Activated CD4-positive, alpha-beta T cell treated with anti-CD3 and anti-CD28 coated beads, Interleukin-2, amount 10 ng/mL, durations not matched to agents 7 days and 5 days (primary cell): ENCODE results near the gene GSG1L2. TPM values are rescaled to one million over a fixed set of nuclear protein-coding genes. Genes with fewer than 3 reads are reported as not detected.

Experiments used
- CTCF ChIA-PET: fragments of 350-600 bp; sonication (Branson Sonifier 250); formaldehyde crosslinking; loops from one replicate; lab custom pipeline; 2021; ENCODE audit warnings: antibody characterized with exemption; lab: Charles Lee
- POLR2A ChIA-PET: fragments of 350-600 bp; sonication (Branson Sonifier 250); formaldehyde crosslinking; loops from one replicate; lab custom pipeline; 2021; ENCODE audit warnings: antibody characterized with exemption; lab: Charles Lee
- DNase-seq: peaks from one replicate; pipeline ENCODE4 v3.0.0-alpha.2; 2020
- H3K27ac Mint-ChIP-seq: one replicate; pipeline ENCODE4 v1.8.0; 2021; ENCODE audit warnings: mild to moderate bottlenecking, moderate library complexity, mixed read lengths
- H3K27me3 Mint-ChIP-seq: one replicate; pipeline ENCODE4 v1.8.0; 2021; ENCODE audit warnings: mixed read lengths
- H3K36me3 Mint-ChIP-seq: one replicate; pipeline ENCODE4 v1.8.0; 2021; ENCODE audit warnings: low read depth, mixed read lengths
- H3K4me1 Mint-ChIP-seq: one replicate; pipeline ENCODE4 v1.8.0; 2021; ENCODE audit warnings: mixed read lengths
- H3K4me3 Mint-ChIP-seq: one replicate; pipeline ENCODE4 v1.8.0; 2021; ENCODE audit warnings: mild to moderate bottlenecking, moderate library complexity, mixed read lengths
- H3K9me3 Mint-ChIP-seq: one replicate; pipeline ENCODE4 v1.8.0; 2021; ENCODE audit warnings: mixed read lengths
- total RNA-seq, 2 experiments: library from RNA; stranded (reverse); gene quantifications; one replicate each; pipeline ENCODE4 v1.2.3, GENCODE V29; 2021

GSG1L2 gene
- not detected for total RNA-seq

DNA sequence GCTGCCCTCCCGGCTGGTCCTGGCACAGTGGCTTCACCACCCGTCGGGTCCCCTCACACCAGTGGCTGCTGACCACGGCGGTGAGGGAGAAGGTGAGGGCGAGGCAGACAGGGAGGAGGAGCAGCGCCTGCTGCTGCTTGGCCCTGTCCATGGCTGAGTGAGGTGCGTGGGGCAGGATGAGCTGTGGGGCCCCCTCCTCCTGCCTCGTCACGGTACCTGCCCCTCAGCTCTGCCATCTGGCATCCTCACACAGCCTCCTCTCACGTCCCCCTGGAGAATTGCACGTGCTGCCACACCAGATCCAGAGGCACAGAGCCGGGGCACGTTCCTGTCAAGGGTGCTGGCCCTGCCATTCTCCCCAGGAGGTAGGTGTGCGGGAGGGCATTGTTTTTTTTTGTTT lies at the start of gene GSG1L2:
Gene GSG1L2, minus strand, starts transcription at position 159 of the 400 bp plus-strand sequence. Its CDS starts 8 bp downstream, at position 151.
- H3K27me3 Mint-ChIP-seq = no peaks in the 10 kb centered on the region
- CTCF ChIA-PET = no interaction called here

GRCh38 chr17:9868552-9868951 lies 46.7 kb upstream of the GSG1L2 start:
- H3K9me3 Mint-ChIP-seq = peaks cover 2% of the 10 kb centered on the region
- no peak overlapping the region for H3K27ac Mint-ChIP-seq
- H3K4me1 Mint-ChIP-seq = no peaks in the 10 kb centered on the region
- DNase-seq = no peak
- no peak overlapping the region for H3K4me3 Mint-ChIP-seq
- H3K27me3 Mint-ChIP-seq = no peaks in the 10 kb centered on the region
- POLR2A ChIA-PET = no interaction called here
- H3K36me3 Mint-ChIP-seq = no peaks in the 10 kb centered on the region
- CTCF ChIA-PET = no interaction called here

More for the DNA sequence above, at the start of gene GSG1L2:
- POLR2A ChIA-PET = no interaction called here
- Mint-ChIP-seq H3K9me3 (peaks cover 3% of the 10 kb centered on the region), H3K4me1 (no peaks in the 10 kb centered on the region), H3K36me3 (no peaks in the 10 kb centered on the region), H3K4me3 (no peak within 1 kb of the TSS), H3K27ac (no peak within 1 kb of the TSS)
- no peak for DNase-seq

DNA sequence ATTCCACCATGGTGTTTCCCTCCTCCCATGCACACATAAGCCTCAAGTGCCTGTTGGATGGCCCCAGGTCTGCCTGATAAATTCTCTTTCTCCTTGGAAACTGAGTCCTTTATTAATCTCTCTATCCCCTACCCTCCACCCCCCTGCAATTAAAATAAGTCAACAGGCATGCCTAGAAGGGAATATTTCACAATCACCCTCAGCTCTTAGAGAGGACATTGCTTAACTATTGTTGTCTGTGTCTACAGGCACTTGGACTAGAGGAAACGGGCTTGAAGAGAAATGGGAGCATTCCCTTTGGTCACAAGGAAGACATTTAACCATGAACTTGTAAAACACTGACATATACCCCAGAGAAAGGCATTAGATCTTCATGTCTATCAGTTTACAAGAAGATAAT lies 43.7 kb upstream of the GSG1L2 start:
- H3K9me3 Mint-ChIP-seq = peaks cover 7% of the 10 kb centered on the region
- ChIA-PET CTCF (no interaction called here), POLR2A (no interaction called here)
- no peak overlapping the region for H3K4me3 Mint-ChIP-seq
- H3K4me1 Mint-ChIP-seq = no peaks in the 10 kb centered on the region
- H3K27me3 Mint-ChIP-seq = no peaks in the 10 kb centered on the region
- H3K36me3 Mint-ChIP-seq = no peaks in the 10 kb centered on the region
- DNase-seq = no peak
- H3K27ac Mint-ChIP-seq = no peak overlapping the region

DNA sequence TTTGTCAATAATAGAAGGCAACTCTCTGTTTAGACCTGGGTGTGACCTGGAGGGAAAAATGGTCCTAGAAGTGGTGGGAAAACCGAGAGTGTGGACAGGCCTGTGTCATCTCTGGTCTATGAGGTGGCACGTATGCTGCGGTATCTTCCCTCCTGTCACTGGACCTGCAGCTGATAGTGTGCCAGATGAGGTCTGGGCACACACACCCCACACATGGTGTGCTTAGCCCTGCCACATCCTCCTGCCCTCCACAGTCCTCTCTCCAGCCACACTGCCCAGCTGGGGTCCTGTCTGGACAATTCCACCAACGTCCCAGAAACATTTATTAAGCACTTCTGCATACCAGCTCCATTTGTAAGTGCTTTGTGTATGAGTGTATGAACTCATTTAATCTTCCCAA lies 41.1 kb upstream of the GSG1L2 start:
- CTCF ChIA-PET = interaction anchor here (1.2 kb wide), 1 partner anchor 12 kb away, joined by 4 read pairs; no protein-coding TSS in a partner anchor

DNA sequence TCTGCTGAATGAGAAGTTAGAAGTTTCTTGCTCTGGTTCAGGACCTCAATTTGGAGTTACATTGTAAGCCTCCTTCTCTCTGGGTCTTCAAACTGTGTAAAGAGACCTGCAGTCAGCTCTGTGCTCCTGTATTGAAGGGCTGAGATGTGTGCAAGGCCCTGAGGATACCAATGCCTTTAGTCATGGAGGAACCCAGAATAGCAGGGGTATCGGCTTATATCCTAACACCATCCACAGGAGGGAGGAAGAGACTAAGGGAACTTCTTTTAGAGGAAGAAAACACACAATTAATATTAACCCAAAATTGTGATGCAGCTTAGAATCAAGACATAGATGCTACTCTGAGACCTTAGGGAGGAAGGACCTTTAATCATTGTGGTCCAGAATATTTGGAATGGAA lies 40.3 kb upstream of the GSG1L2 start:
- no peak overlapping the region for H3K27ac Mint-ChIP-seq
- ChIA-PET POLR2A (no interaction called here), CTCF (interaction anchor here (1.2 kb wide), 1 partner anchor 13 kb away, joined by 4 read pairs; no protein-coding TSS in a partner anchor)
- H3K36me3 Mint-ChIP-seq = no peaks in the 10 kb centered on the region
- peaks cover 8% of the 10 kb centered on the region for H3K9me3 Mint-ChIP-seq
- no peak overlapping the region for H3K4me3 Mint-ChIP-seq
- no peaks in the 10 kb centered on the region for H3K27me3 Mint-ChIP-seq
- H3K4me1 Mint-ChIP-seq = no peaks in the 10 kb centered on the region
- no peak for DNase-seq

More for the DNA sequence above, 41.1 kb upstream of the GSG1L2 start:
- no peak overlapping the region for H3K27ac Mint-ChIP-seq
- H3K36me3 Mint-ChIP-seq = no peaks in the 10 kb centered on the region
- DNase-seq = no peak
- H3K4me3 Mint-ChIP-seq = no peak overlapping the region
- no peaks in the 10 kb centered on the region for H3K27me3 Mint-ChIP-seq
- H3K9me3 Mint-ChIP-seq = peaks cover 8% of the 10 kb centered on the region
- POLR2A ChIA-PET = no interaction called here
- no peaks in the 10 kb centered on the region for H3K4me1 Mint-ChIP-seq

GRCh38 chr17:9860851-9861250 lies 39.0 kb upstream of the GSG1L2 start:
- H3K4me3 Mint-ChIP-seq = no peak overlapping the region
- DNase-seq = no peak
- peaks cover 8% of the 10 kb centered on the region for H3K9me3 Mint-ChIP-seq
- no peaks in the 10 kb centered on the region for H3K4me1 Mint-ChIP-seq
- no peak overlapping the region for H3K27ac Mint-ChIP-seq
- H3K27me3 Mint-ChIP-seq = no peaks in the 10 kb centered on the region
- H3K36me3 Mint-ChIP-seq = no peaks in the 10 kb centered on the region
- ChIA-PET POLR2A (no interaction called here), CTCF (no interaction called here)

DNA sequence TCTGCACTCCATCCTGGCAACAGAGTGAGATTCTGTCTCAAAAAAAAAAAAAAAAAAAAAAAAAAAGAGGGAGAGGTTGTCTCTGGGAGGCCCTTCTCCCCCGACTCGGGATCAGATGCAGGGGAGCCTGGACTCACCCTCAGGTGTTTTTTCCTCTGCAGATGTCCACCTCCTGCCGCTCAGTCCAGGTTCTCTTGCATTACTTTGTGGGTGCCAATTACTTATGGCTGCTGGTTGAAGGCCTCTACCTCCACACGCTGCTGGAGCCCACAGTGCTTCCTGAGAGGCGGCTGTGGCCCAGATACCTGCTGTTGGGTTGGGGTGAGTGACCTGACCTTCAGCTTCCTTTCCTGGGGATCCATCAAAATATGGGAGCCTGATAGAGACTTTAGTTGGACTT lies 37.9 kb upstream of the GSG1L2 start:
- no peaks in the 10 kb centered on the region for H3K4me1 Mint-ChIP-seq
- DNase-seq = no peak
- no peaks in the 10 kb centered on the region for H3K27me3 Mint-ChIP-seq
- no peak overlapping the region for H3K27ac Mint-ChIP-seq
- ChIA-PET POLR2A (no interaction called here), CTCF (no interaction called here)
- no peaks in the 10 kb centered on the region for H3K36me3 Mint-ChIP-seq
- no peak overlapping the region for H3K4me3 Mint-ChIP-seq
- peaks cover 8% of the 10 kb centered on the region for H3K9me3 Mint-ChIP-seq

DNA sequence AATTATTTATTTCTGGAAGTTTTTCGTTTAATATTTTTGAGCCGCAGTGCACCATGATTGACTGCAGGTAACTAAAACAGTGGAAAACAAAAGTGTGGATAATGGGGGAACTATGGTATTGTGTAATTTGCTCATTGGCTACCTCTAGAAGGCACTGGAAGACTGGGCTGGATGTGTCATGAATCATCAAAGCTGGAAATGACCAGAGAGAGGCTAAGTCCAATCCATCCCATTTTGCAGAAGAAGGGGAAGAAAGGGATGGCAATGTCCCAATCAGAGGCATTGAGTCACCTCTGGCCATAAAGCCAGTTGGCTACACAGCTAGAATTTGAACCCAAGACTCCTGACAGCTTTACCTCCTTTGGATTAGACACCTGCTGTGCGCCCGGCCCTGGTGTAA lies 33.2 kb upstream of the GSG1L2 start:
- POLR2A ChIA-PET = interaction anchor here (0.6 kb wide), 1 partner anchor 87 kb away, joined by 3 read pairs; no protein-coding TSS in a partner anchor

DNA sequence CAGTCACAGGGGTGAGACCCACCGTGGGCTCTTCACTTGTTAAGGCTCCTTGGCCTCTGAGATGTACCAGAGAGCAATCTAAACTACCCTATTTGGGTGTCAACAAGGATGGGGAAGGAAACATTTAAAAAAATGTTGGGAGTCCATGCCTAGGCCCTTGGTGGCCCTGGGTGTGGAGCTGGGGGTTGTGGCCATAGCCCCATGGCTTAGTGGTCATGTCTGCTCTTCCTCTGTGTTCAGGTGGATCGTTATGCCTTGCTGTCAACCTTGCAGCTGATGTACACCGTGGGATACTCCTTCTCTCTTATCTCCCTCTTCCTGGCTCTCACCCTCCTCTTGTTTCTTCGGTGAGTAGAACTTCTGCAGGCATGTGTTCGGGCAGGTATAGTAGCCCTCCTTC lies 32.4 kb upstream of the GSG1L2 start:
- H3K9me3 Mint-ChIP-seq = peaks cover 4% of the 10 kb centered on the region
- H3K4me1 Mint-ChIP-seq = no peaks in the 10 kb centered on the region
- POLR2A ChIA-PET = no interaction called here
- no peak overlapping the region for H3K4me3 Mint-ChIP-seq
- no peak overlapping the region for H3K27ac Mint-ChIP-seq
- H3K36me3 Mint-ChIP-seq = no peaks in the 10 kb centered on the region
- CTCF ChIA-PET = no interaction called here
- no peak for DNase-seq
- H3K27me3 Mint-ChIP-seq = no peaks in the 10 kb centered on the region

More for the DNA sequence above, 33.2 kb upstream of the GSG1L2 start:
- Mint-ChIP-seq H3K36me3 (no peaks in the 10 kb centered on the region), H3K9me3 (peaks cover 5% of the 10 kb centered on the region), H3K4me3 (no peak overlapping the region), H3K27me3 (no peaks in the 10 kb centered on the region), H3K27ac (no peak overlapping the region), H3K4me1 (no peaks in the 10 kb centered on the region)
- DNase-seq = no peak
- CTCF ChIA-PET = interaction anchor here (1.5 kb wide), 1 partner anchor 9 kb away, joined by 4 read pairs; no protein-coding TSS in a partner anchor

GRCh38 chr17:9850151-9850550 lies 28.3 kb upstream of the GSG1L2 start:
- no peaks in the 10 kb centered on the region for H3K4me1 Mint-ChIP-seq
- peaks cover 3% of the 10 kb centered on the region for H3K9me3 Mint-ChIP-seq
- H3K36me3 Mint-ChIP-seq = no peaks in the 10 kb centered on the region
- CTCF ChIA-PET = interaction anchor here (0.8 kb wide), 1 partner anchor 28 kb away, joined by 3 read pairs; no protein-coding TSS in a partner anchor
- no peak overlapping the region for H3K4me3 Mint-ChIP-seq
- no peak for DNase-seq
- H3K27me3 Mint-ChIP-seq = no peaks in the 10 kb centered on the region
- no peak overlapping the region for H3K27ac Mint-ChIP-seq
- POLR2A ChIA-PET = no interaction called here

DNA sequence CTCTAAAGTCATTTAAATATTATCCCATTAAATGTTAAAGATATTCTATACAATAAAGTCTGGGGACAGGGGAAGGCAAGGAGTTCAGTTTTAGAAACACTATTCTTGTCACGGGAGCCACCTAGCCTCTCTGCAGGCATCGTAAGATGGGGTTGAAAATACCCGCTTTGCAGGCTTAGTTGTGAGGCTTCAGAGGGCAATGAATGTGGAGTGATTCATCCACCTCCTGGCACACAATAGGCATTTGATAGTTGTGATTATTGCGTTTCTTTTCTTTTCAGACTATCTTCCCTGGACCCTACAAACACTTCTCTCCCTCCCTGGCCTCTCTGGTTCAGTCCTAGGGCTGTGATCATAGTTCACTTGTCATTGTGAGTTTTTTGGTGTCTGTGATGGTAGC lies 23.4 kb upstream of the GSG1L2 start:
- H3K36me3 Mint-ChIP-seq = no peaks in the 10 kb centered on the region
- H3K27me3 Mint-ChIP-seq = no peaks in the 10 kb centered on the region
- CTCF ChIA-PET = no interaction called here
- no peaks in the 10 kb centered on the region for H3K9me3 Mint-ChIP-seq
- no peak overlapping the region for H3K27ac Mint-ChIP-seq
- POLR2A ChIA-PET = no interaction called here
- DNase-seq = no peak
- H3K4me1 Mint-ChIP-seq = no peaks in the 10 kb centered on the region
- no peak overlapping the region for H3K4me3 Mint-ChIP-seq

- H3K4me3 Mint-ChIP-seq = no peak overlapping the region
- no peak for DNase-seq
- H3K4me1 Mint-ChIP-seq = no peaks in the 10 kb centered on the region
- no peaks in the 10 kb centered on the region for H3K36me3 Mint-ChIP-seq
- ChIA-PET POLR2A (no interaction called here), CTCF (no interaction called here)
- no peaks in the 10 kb centered on the region for H3K9me3 Mint-ChIP-seq
- H3K27me3 Mint-ChIP-seq = no peaks in the 10 kb centered on the region
- no peak overlapping the region for H3K27ac Mint-ChIP-seq
Observed at GRCh38 chr17:9844153-9844552, 22.3 kb upstream of the GSG1L2 start.

DNA sequence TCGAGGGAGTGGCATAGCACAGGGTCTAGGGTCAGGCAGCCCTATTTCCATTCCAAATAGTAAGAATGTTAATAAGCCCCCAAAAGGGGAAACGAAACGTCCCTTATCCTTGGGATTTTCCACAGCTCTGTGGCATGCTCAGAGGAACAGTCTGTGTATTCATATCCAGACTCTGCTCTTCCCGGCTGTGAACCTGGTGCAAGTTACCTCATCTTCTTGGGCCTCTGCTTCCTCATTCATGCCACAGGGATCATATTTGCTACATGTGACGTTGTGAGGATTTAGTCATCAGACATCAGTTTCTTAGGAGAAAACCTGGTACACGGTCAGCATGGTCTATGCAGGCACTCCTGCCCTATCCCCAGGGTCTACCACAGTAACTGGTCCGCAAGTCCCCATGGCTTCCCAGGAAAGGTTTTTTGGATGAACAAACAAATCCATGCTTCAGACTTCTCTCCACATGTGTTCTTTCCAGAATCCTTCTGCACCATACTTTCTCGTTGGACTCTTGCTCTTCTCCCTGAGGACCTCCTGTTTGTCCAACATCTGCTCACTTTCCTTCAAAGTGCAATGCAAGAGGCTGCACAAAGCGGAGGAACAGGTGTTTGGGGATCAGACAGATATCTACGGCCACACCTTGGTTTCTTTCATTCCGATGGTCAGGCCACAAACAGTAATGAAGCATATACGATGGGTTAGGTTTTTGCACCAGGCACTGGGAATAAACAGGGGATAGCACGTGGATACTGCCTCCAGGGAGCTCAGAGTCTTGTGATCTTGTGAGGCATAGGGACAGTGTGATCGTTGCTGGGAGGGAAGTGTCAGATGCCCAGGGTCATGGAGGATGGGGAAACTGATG lies 21.5 kb upstream of the GSG1L2 start:
- ChIA-PET POLR2A (no interaction called here), CTCF (no interaction called here)
- Mint-ChIP-seq H3K27me3 (peaks cover 2% of the 10 kb centered on the region), H3K9me3 (no peaks in the 10 kb centered on the region), H3K36me3 (no peaks in the 10 kb centered on the region), H3K27ac (no peak overlapping the region), H3K4me3 (no peak overlapping the region), H3K4me1 (no peaks in the 10 kb centered on the region)
- no peak for DNase-seq
